Stimulated activated effector memory CD8-positive, alpha-beta T cell treated with anti-CD3 and anti-CD28 coated beads, Interleukin-12 subunit alpha, Interleukin-12 subunit beta, amount 100 ng/mL, for 72 hours (primary cell): Measurements from ENCODE around the gene CDH13.

Source experiments
- ATAC-seq: fragments of 150-1000 bp; cut with Tn5 transposase; 2 replicates; pipeline ENCODE4 v1.10.0; 2021
- DNase-seq, 2 donors: peaks; one replicate each; pipeline ENCODE4 v3.0.0; 2021 to 2022; ENCODE audit warnings: low spot score in 2 of 2
- H3K27ac Mint-ChIP-seq: one replicate; pipeline ENCODE4 v1.8.0; 2022; ENCODE audit warnings: mild to moderate bottlenecking, mixed read lengths
- H3K36me3 Mint-ChIP-seq: one replicate; pipeline ENCODE4 v1.8.0; 2022; ENCODE audit warnings: mild to moderate bottlenecking, mixed read lengths
- H3K4me1 Mint-ChIP-seq: one replicate; pipeline ENCODE4 v1.8.0; 2022; ENCODE audit warnings: mixed read lengths
- H3K4me3 Mint-ChIP-seq: one replicate; pipeline ENCODE4 v1.8.0; 2022; ENCODE audit warnings: mild to moderate bottlenecking, mixed read lengths
- H3K9me3 Mint-ChIP-seq: one replicate; pipeline ENCODE4 v1.8.0; 2022; ENCODE audit warnings: mixed read lengths

Gene CDH13

GRCh38 chr16:83586461-83587200, 959.9 kb downstream of the CDH13 start:
- Mint-ChIP-seq H3K36me3 (no peaks in the 10 kb centered on the region), H3K9me3 (peaks cover 7% of the 10 kb centered on the region), H3K27ac (no peak overlapping the region), H3K4me3 (no peak overlapping the region), H3K4me1 (no peaks in the 10 kb centered on the region)
- DNase-seq (no peak), ATAC-seq (no peak)

GRCh38 chr16:83587201-83587600, 960.4 kb downstream of the CDH13 start:
- ATAC-seq, result no peak
- H3K36me3 Mint-ChIP-seq, result no peaks in the 10 kb centered on the region
- no peak for DNase-seq
- no peak overlapping the region for H3K27ac Mint-ChIP-seq
- no peak overlapping the region for H3K4me3 Mint-ChIP-seq
- H3K4me1 Mint-ChIP-seq, result no peaks in the 10 kb centered on the region
- H3K9me3 Mint-ChIP-seq, result peaks cover 12% of the 10 kb centered on the region

GRCh38 chr16:83588070-83588469, 961.3 kb downstream of the CDH13 start:
- no peak for DNase-seq
- H3K9me3 Mint-ChIP-seq, result peaks cover 12% of the 10 kb centered on the region
- no peak overlapping the region for H3K27ac Mint-ChIP-seq
- no peaks in the 10 kb centered on the region for H3K4me1 Mint-ChIP-seq
- no peaks in the 10 kb centered on the region for H3K36me3 Mint-ChIP-seq
- H3K4me3 Mint-ChIP-seq, result no peak overlapping the region
- ATAC-seq, result no peak

- no peak overlapping the region for H3K4me3 Mint-ChIP-seq
- H3K9me3 Mint-ChIP-seq, result peaks cover 12% of the 10 kb centered on the region
- H3K4me1 Mint-ChIP-seq, result no peaks in the 10 kb centered on the region
- H3K36me3 Mint-ChIP-seq, result no peaks in the 10 kb centered on the region
- DNase-seq (no peak), ATAC-seq (no peak)
- no peak overlapping the region for H3K27ac Mint-ChIP-seq
These were observed 962.8 kb downstream of the CDH13 start for GRCh38 chr16:83589576-83589975.

- Mint-ChIP-seq H3K36me3 (no peaks in the 10 kb centered on the region), H3K4me1 (no peaks in the 10 kb centered on the region), H3K27ac (no peak overlapping the region), H3K9me3 (peaks cover 12% of the 10 kb centered on the region), H3K4me3 (no peak overlapping the region)
- no peak for DNase-seq
- ATAC-seq, result no peak
These were observed 966.0 kb downstream of the CDH13 start for GRCh38 chr16:83592778-83593177.

GRCh38 chr16:83599789-83600462, 973.2 kb downstream of the CDH13 start:
- no peaks in the 10 kb centered on the region for H3K9me3 Mint-ChIP-seq
- H3K4me3 Mint-ChIP-seq, result no peak overlapping the region

GRCh38 chr16:83602761-83603722, 976.3 kb downstream of the CDH13 start:
- H3K4me1 Mint-ChIP-seq, result no peaks in the 10 kb centered on the region

More at GRCh38 chr16:83599789-83600462, 973.2 kb downstream of the CDH13 start:
- no peak overlapping the region for H3K27ac Mint-ChIP-seq
- ATAC-seq, result no peak
- no peaks in the 10 kb centered on the region for H3K36me3 Mint-ChIP-seq
- DNase-seq, result no peak
- H3K4me1 Mint-ChIP-seq, result no peaks in the 10 kb centered on the region

GRCh38 chr16:83603723-83604570, 977.2 kb downstream of the CDH13 start:
- H3K36me3 Mint-ChIP-seq, result no peaks in the 10 kb centered on the region
- DNase-seq (no peak), ATAC-seq (no peak)
- H3K4me3 Mint-ChIP-seq, result no peak overlapping the region
- no peaks in the 10 kb centered on the region for H3K4me1 Mint-ChIP-seq
- H3K27ac Mint-ChIP-seq, result no peak overlapping the region
- H3K9me3 Mint-ChIP-seq, result no peaks in the 10 kb centered on the region

More at GRCh38 chr16:83602761-83603722, 976.3 kb downstream of the CDH13 start:
- no peak overlapping the region for H3K4me3 Mint-ChIP-seq
- no peak overlapping the region for H3K27ac Mint-ChIP-seq
- no peaks in the 10 kb centered on the region for H3K36me3 Mint-ChIP-seq
- no peaks in the 10 kb centered on the region for H3K9me3 Mint-ChIP-seq
- DNase-seq, result no peak
- no peak for ATAC-seq

GRCh38 chr16:83606486-83607030, 979.8 kb downstream of the CDH13 start:
- H3K36me3 Mint-ChIP-seq, result no peaks in the 10 kb centered on the region
- ATAC-seq, result no peak

GRCh38 chr16:83609178-83609577, 982.4 kb downstream of the CDH13 start:
- DNase-seq, result no peak
- Mint-ChIP-seq H3K36me3 (no peaks in the 10 kb centered on the region), H3K4me3 (no peak overlapping the region), H3K27ac (no peak overlapping the region), H3K4me1 (no peaks in the 10 kb centered on the region), H3K9me3 (peaks cover 11% of the 10 kb centered on the region)
- ATAC-seq, result no peak

More at GRCh38 chr16:83606486-83607030, 979.8 kb downstream of the CDH13 start:
- Mint-ChIP-seq H3K4me1 (no peaks in the 10 kb centered on the region), H3K4me3 (no peak overlapping the region), H3K27ac (no peak overlapping the region), H3K9me3 (no peaks in the 10 kb centered on the region)
- DNase-seq, result no peak

GRCh38 chr16:83615141-83615952, 988.6 kb downstream of the CDH13 start:
- Mint-ChIP-seq H3K4me1 (no peaks in the 10 kb centered on the region), H3K9me3 (peaks cover 13% of the 10 kb centered on the region), H3K27ac (no peak overlapping the region), H3K4me3 (no peak overlapping the region), H3K36me3 (no peaks in the 10 kb centered on the region)
- DNase-seq, result no peak
- no peak for ATAC-seq

- peaks cover 13% of the 10 kb centered on the region for H3K9me3 Mint-ChIP-seq
- DNase-seq, result peak in 1 of 2 donors; percentile 7
- no peak for ATAC-seq
- H3K27ac Mint-ChIP-seq, result no peak overlapping the region
- H3K36me3 Mint-ChIP-seq, result no peaks in the 10 kb centered on the region
- no peaks in the 10 kb centered on the region for H3K4me1 Mint-ChIP-seq
- H3K4me3 Mint-ChIP-seq, result no peak overlapping the region
These were observed 989.2 kb downstream of the CDH13 start for GRCh38 chr16:83615953-83616350.

GRCh38 chr16:83619381-83620150, 992.8 kb downstream of the CDH13 start:
- H3K9me3 Mint-ChIP-seq, result peaks cover 2% of the 10 kb centered on the region
- ATAC-seq, result no peak
- DNase-seq, result peak in 1 of 2 donors; percentile 38
- H3K36me3 Mint-ChIP-seq, result no peaks in the 10 kb centered on the region
- no peak overlapping the region for H3K4me3 Mint-ChIP-seq
- H3K4me1 Mint-ChIP-seq, result no peaks in the 10 kb centered on the region
- no peak overlapping the region for H3K27ac Mint-ChIP-seq
